IMR-90 (cell line): Measurements from ENCODE around the gene ATXN1. TPM values are rescaled to one million over a fixed set of nuclear protein-coding genes. Genes with fewer than 3 reads are reported as not detected.
A peak's percentile ranks its signal among the peaks of the same experiment; 100 is the strongest.

ENCODE experiments used
- ATAC-seq: fragments of 200-7000 bp; cut with Tn5 transposase; 2 replicates; pipeline ENCODE4 v1.9.1; 2020; ENCODE audit warnings: low read depth, mild to moderate bottlenecking, moderate library complexity
- BruUV-seq: library from RNA; stranded (reverse); fragments of 400-500 nt; replicated peaks from 2 replicates; lab custom pipeline; 2021; lab: Mats Ljungman, UMichigan
- CTCF ChIA-PET: fragments of 300-600 bp; formaldehyde crosslinking; extraction: SDS; loops from one replicate; lab custom pipeline; 2021; ENCODE audit warnings: antibody characterized with exemption; lab: Yijun Ruan, JAX
- POLR2A ChIA-PET: fragments of 300-600 bp; sonication (Branson Sonifier 250); formaldehyde crosslinking; loops from one replicate; lab custom pipeline; 2022; ENCODE audit warnings: antibody characterized with exemption; ENCODE audit not compliant: unreplicated experiment; lab: Charles Lee
- DNase-seq: peaks from one replicate; pipeline ENCODE4 v3.0.0; 2013
- H2AFZ ChIP-seq: replicated peaks from 2 replicates; pipeline ENCODE3; 2013; ENCODE audit warnings: low read length, mild to moderate bottlenecking; ENCODE audit not compliant: poor library complexity
- H2AK5ac ChIP-seq: 2 replicates; pipeline ENCODE4 v1.6.1; 2013; ENCODE audit warnings: low read depth, low read length, inconsistent platforms
- H2AK9ac ChIP-seq: replicated peaks from 2 replicates; pipeline ENCODE3; 2013; ENCODE audit warnings: mild to moderate bottlenecking, low read depth, low read length, moderate library complexity; ENCODE audit not compliant: poor library complexity
- H2BK120ac ChIP-seq: 2 replicates; pipeline ENCODE4 v1.6.1; 2013; ENCODE audit warnings: low read depth, low read length, inconsistent platforms
- H2BK15ac ChIP-seq: 3 replicates; pipeline ENCODE4 v1.6.1; 2013; ENCODE audit warnings: low read depth, low read length, inconsistent platforms
- H2BK20ac ChIP-seq: 2 replicates; pipeline ENCODE4 v1.6.1; 2013; ENCODE audit warnings: low read depth, mild to moderate bottlenecking, inconsistent platforms, low read length, moderate library complexity
- H2BK5ac ChIP-seq: 2 replicates; pipeline ENCODE4 v1.6.1; 2013; ENCODE audit warnings: mild to moderate bottlenecking, low read depth, low read length, inconsistent platforms; ENCODE audit not compliant: poor library complexity, severe bottlenecking
- H3K14ac ChIP-seq: replicated peaks from 2 replicates; pipeline ENCODE4 v1.6.1; 2013; ENCODE audit warnings: low read depth, low read length, inconsistent platforms
- H3K18ac ChIP-seq: 2 replicates; pipeline ENCODE4 v1.6.1; 2013; ENCODE audit warnings: low read depth, low read length, control low read depth
- H3K23ac ChIP-seq: 2 replicates; pipeline ENCODE4 v1.6.1; 2013; ENCODE audit warnings: low read depth, low read length, inconsistent platforms
- H3K27ac ChIP-seq: 2 replicates; pipeline ENCODE4 v1.5.1; 2013; ENCODE audit warnings: mild to moderate bottlenecking, control low read depth, low read length; ENCODE audit not compliant: insufficient read depth
- H3K27me3 ChIP-seq: 2 replicates; pipeline ENCODE4 v1.6.1; 2013; ENCODE audit warnings: low read length; ENCODE audit not compliant: control insufficient read depth, insufficient read depth
- H3K36me3 ChIP-seq: 2 replicates; pipeline ENCODE4 v1.6.1; 2013; ENCODE audit warnings: low read length, mixed read lengths; ENCODE audit not compliant: control insufficient read depth, insufficient read depth
- H3K4ac ChIP-seq: 2 replicates; pipeline ENCODE4 v1.6.1; 2013; ENCODE audit warnings: low read depth, low read length, inconsistent platforms
- H3K4me1 ChIP-seq: 2 replicates; pipeline ENCODE4 v1.6.1; 2013; ENCODE audit warnings: low read length, mixed read lengths; ENCODE audit not compliant: control insufficient read depth, insufficient read depth
- H3K4me2 ChIP-seq: 2 replicates; pipeline ENCODE4 v1.6.1; 2013; ENCODE audit warnings: low read depth, mild to moderate bottlenecking, control low read depth, low read length, moderate library complexity
- H3K4me3 ChIP-seq: 2 replicates; pipeline ENCODE4 v1.5.1; 2013; ENCODE audit warnings: low read depth, mild to moderate bottlenecking, control low read depth, low read length, moderate library complexity; ENCODE audit not compliant: insufficient read depth
- H3K56ac ChIP-seq: 2 replicates; pipeline ENCODE4 v1.6.1; 2013; ENCODE audit warnings: low read length, inconsistent platforms; ENCODE audit not compliant: insufficient read depth; ENCODE audit errors: extremely low read depth
- H3K79me1 ChIP-seq, 2 experiments: 2 replicates each; pipeline ENCODE4 v1.6.1; 2013; ENCODE audit warnings: low read length in 2 of 2, inconsistent platforms in 1 of 2, low read depth in 1 of 2
- H3K9ac ChIP-seq: 2 replicates; pipeline ENCODE4 v1.6.1; 2013; ENCODE audit warnings: low read depth, low read length, control low read depth
- H3K9me1 ChIP-seq: 2 replicates; pipeline ENCODE4 v1.6.1; 2013; ENCODE audit warnings: low read length, inconsistent platforms; ENCODE audit not compliant: insufficient read depth
- H3K9me3 ChIP-seq: 2 replicates; pipeline ENCODE4 v1.6.1; 2013; ENCODE audit warnings: low read length; ENCODE audit not compliant: control insufficient read depth, insufficient read depth
- H4K20me1 ChIP-seq: 2 replicates; pipeline ENCODE4 v1.6.1; 2013; ENCODE audit warnings: low read length, inconsistent platforms; ENCODE audit not compliant: insufficient read depth
- H4K5ac ChIP-seq: 2 replicates; pipeline ENCODE4 v1.6.1; 2013; ENCODE audit warnings: mild to moderate bottlenecking, low read depth, low read length, control low read depth
- H4K8ac ChIP-seq, 2 experiments: 2 replicates each; pipeline ENCODE4 v1.6.1; 2013; ENCODE audit warnings: low read depth in 2 of 2, low read length in 2 of 2, control low read depth in 1 of 2, inconsistent platforms in 1 of 2
- H4K91ac ChIP-seq: 2 replicates; pipeline ENCODE4 v1.6.1; 2013; ENCODE audit warnings: low read depth, low read length, inconsistent platforms; ENCODE audit not compliant: insufficient read depth
- BHLHE40 ChIP-seq: fragments of 150-350 bp; IDR thresholded peaks from 2 replicates; pipeline ENCODE4 v1.6.1; 2016; ENCODE audit warnings: mild to moderate bottlenecking, low read depth, low read length
- CEBPB ChIP-seq: IDR thresholded peaks from 2 replicates; pipeline ENCODE4 v1.6.1; 2012; ENCODE audit warnings: low read depth, low read length, improper control_type of control experiment
- CHD1 ChIP-seq: IDR thresholded peaks from 2 replicates; pipeline ENCODE4 v1.6.1; 2012; ENCODE audit warnings: low read depth, low read length, improper control_type of control experiment
- CTCF ChIP-seq: conservative IDR thresholded peaks from 2 replicates; pipeline ENCODE4 v1.5.1; 2012; ENCODE audit warnings: mild to moderate bottlenecking, low read depth, low read length, improper control_type of control experiment
- ELK1 ChIP-seq: fragments of 150-350 bp; IDR thresholded peaks from 2 replicates; pipeline ENCODE4 v1.6.1; 2016; ENCODE audit warnings: low read depth, mild to moderate bottlenecking, low read length, moderate library complexity, borderline replicate concordance
- MAFK ChIP-seq: IDR thresholded peaks from 2 replicates; pipeline ENCODE4 v1.6.1; 2012; ENCODE audit warnings: low read depth, low read length, improper control_type of control experiment
- MAZ ChIP-seq: IDR thresholded peaks from 2 replicates; pipeline ENCODE4 v1.6.1; 2012; ENCODE audit warnings: low read depth, mild to moderate bottlenecking, low read length, improper control_type of control experiment, moderate library complexity, borderline replicate concordance
- MXI1 ChIP-seq: IDR thresholded peaks from 2 replicates; pipeline ENCODE4 v1.6.1; 2012; ENCODE audit warnings: low read depth, mild to moderate bottlenecking, low read length, moderate library complexity, borderline replicate concordance
- NFE2L2 ChIP-seq: fragments of 150-350 bp; IDR thresholded peaks from 2 replicates; pipeline ENCODE4 v1.6.1; 2016; ENCODE audit warnings: low read depth, mild to moderate bottlenecking, low read length
- POLR2A ChIP-seq: IDR thresholded peaks from 2 replicates; pipeline ENCODE4 v1.6.1; 2012; ENCODE audit warnings: mild to moderate bottlenecking, low read depth, low read length
- RAD21 ChIP-seq: IDR thresholded peaks from 2 replicates; pipeline ENCODE4 v1.6.1; 2012; ENCODE audit warnings: low read length, improper control_type of control experiment
- RCOR1 ChIP-seq: IDR thresholded peaks from 2 replicates; pipeline ENCODE4 v1.6.1; 2012; ENCODE audit warnings: mild to moderate bottlenecking, low read length, improper control_type of control experiment; ENCODE audit not compliant: insufficient replicate concordance
- RFX5 ChIP-seq: IDR thresholded peaks from 2 replicates; pipeline ENCODE4 v1.8.0; 2012; ENCODE audit warnings: low read depth, mild to moderate bottlenecking, low read length, moderate library complexity
- SMC3 ChIP-seq: fragments of 150-350 bp; IDR thresholded peaks from 2 replicates; pipeline ENCODE4 v1.6.1; 2016; ENCODE audit warnings: low read depth, mild to moderate bottlenecking, antibody characterized with exemption, low read length, moderate library complexity
- USF2 ChIP-seq: fragments of 150-350 bp; IDR thresholded peaks from 2 replicates; pipeline ENCODE4 v1.6.1; 2017; ENCODE audit warnings: mild to moderate bottlenecking, antibody characterized with exemption, low read length, low read depth
- WGBS, 2 experiments: methylation state at CpG; one replicate each; pipeline versions ENCODE4 v1.1.5 to v1.1.7; 2013; ENCODE audit warnings: missing lambda C conversion rate in 2 of 2; ENCODE audit not compliant: insufficient read length in 1 of 2; ENCODE audit errors: extremely low coverage in 2 of 2; 5-methylcytosine and 5-hydroxymethylcytosine counted together
- dilution Hi-C: fragments of 300-500 bp; cut with HindIII; formaldehyde crosslinking; loops from one replicate; pipeline ENCODE4 v1.14.3; 2018; ENCODE audit warnings: low sequenced_read_pairs; ENCODE audit not compliant: unreplicated experiment
- in situ Hi-C: fragments of 300-500 bp; cut with MboI; formaldehyde crosslinking; loops from 3 replicates; pipeline ENCODE4 v1.14.3; 2019; ENCODE audit warnings: low sequenced_read_pairs, inconsistent platforms, mixed read lengths
- intact Hi-C: fragments of 100-400 bp; cut with micrococcal nuclease; formaldehyde crosslinking; loops from 2 replicates; pipeline ENCODE4 v1.10.0; 2022
- polyA plus RNA-seq, 3 experiments: library from polyadenylated mRNA; depleted of rRNA; stranded (reverse); fragments of >200 nt; gene quantifications; 2 replicates each; pipeline ENCODE4 v1.2.3, GENCODE V29; 2012; ENCODE audit warnings: low replicate concordance in 1 of 3
- total RNA-seq: library from RNA; depleted of rRNA; stranded (reverse); fragments of >200 nt; gene quantifications from 2 replicates; pipeline ENCODE4 v1.2.3, GENCODE V29; 2012

ATXN1 gene
- total and polyA plus RNA-seq, 2 of the 4 experiments (the other 2 are of a cell fraction): 7.3 to 11.1 TPM

DNA sequence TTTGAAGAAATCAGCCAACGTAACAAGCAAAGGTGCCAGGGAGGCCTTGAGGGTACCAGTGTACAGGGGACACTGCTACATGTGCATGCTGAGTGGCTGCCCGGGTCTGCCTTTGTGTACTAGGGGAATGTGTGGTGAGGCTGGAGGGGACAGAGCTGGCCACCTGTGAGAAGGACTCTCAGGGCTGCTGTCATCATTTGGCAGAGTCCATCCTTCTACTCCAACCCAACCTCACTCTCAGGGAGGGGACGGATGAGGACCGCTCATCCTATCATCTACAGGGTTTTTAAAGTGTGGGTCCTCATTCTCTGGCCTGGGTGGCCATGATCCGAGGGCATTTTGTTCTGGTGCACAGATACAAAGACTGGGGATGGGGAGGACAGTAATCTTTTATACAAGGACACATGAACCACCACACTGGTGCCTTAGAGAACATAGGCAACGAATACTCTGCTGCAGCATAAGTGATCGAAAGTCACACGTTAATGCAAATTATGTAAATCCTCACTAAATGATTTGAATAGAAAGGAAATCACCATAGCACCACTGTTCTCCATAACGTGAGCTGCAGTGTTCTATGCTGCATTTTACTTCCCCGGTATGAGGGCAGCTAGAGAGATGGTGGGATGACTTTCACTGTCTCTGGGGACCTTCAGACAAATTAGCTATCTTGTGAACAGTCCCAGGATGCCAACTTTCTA lies 341.5 kb downstream of the ATXN1 start:
- Histone ChIP-seq H4K91ac (no peak overlapping the region), H3K9me3 (no peaks in the 10 kb centered on the region), H2BK5ac (no peak overlapping the region), H3K4me2 (no peak overlapping the region), H3K27ac (no peak overlapping the region), H3K18ac (peak overlapping the region; percentile 28; the same call in 1 of the 2 replicates), H2AK9ac (no peak overlapping the region), H3K79me1 (peaks cover 0 to 13% of the 10 kb centered on the region in 2 experiments; a peak in 2 of 4 replicates), H2BK20ac (no peak overlapping the region), H3K4me3 (no peak overlapping the region), H3K56ac (no peak overlapping the region), H3K23ac (no peak overlapping the region), H2AFZ (no peak overlapping the region), H3K4me1 (peaks cover 5% of the 10 kb centered on the region), H4K20me1 (no peaks in the 10 kb centered on the region), H3K14ac (no peak overlapping the region), H3K9me1 (peaks cover 6% of the 10 kb centered on the region; the same call in 1 of the 2 replicates), H3K4ac (peak overlapping the region; percentile 15; the same call in 1 of the 2 replicates), H4K8ac (no peak overlapping the region), H4K5ac (0 out of 2 replicates have a peak overlapping the region, but pooled peaks have one; percentile 6), H2AK5ac (no peak overlapping the region), H3K9ac (no peak overlapping the region), H2BK120ac (no peak overlapping the region), H3K27me3 (no peaks in the 10 kb centered on the region), H2BK15ac (no peak overlapping the region), H3K36me3 (peaks cover 2% of the 10 kb centered on the region; the same call in 1 of the 2 replicates)
- in situ Hi-C loops (no loop called here), dilution Hi-C loops (no loop called here), intact Hi-C loops (no loop called here)
- ATAC-seq (no peak), DNase-seq (no peak)
- CTCF ChIA-PET: interaction anchor here (1.2 kb wide), 1 partner anchor 14 kb away, joined by 5 read pairs; no protein-coding TSS in a partner anchor
- no TSS peak for BruUV-seq
- no CpG with 5 or more reads among the region's 10 CpGs for WGBS, 2 experiments
- POLR2A ChIA-PET: no interaction called here
- TF ChIP-seq ELK1 (no peak), MAFK (no peak), BHLHE40 (no peak), POLR2A (no peak), USF2 (no peak), MXI1 (no peak), CEBPB (no peak), CHD1 (no peak), RAD21 (no peak), RCOR1 (no peak), MAZ (no peak), CTCF (no peak), NFE2L2 (no peak), SMC3 (no peak), RFX5 (no peak)
